Measurements from ENCODE around the gene SLFN14. TPM values are rescaled to one million over a fixed set of nuclear protein-coding genes. Genes with fewer than 3 reads are reported as not detected.

Gene SLFN14
- total RNA-seq, result not detected in 2 replicates

DNA sequence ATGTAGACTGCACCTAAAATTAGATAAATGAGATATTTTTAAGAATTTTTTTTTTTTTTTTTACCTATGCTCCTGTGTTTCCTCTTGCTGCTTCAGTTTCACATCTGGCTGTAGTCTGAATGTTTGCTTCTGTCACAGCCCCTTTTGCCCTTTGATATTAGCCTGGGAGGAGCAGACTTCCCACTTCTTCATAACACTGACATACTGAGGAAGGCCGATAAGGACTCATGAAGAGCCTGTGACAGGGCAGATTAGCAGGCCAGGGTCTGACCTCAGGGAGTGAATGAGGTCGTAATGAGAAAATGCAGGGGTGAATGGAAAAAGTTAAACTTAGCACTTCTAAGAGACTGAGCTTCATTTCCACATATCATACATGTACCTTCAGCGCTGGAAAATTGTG lies at the start of gene SLFN14:
SLFN14 (minus strand) TSS at position 117 of the 400 bp plus-strand sequence. CDS start 2,757 bp downstream, outside the sequence.

GRCh38 chr17:35587074-35587961 lies 26.7 kb upstream of the SLFN14 start, which contains the start of gene AP2B1:
TSS of gene AP2B1 (plus strand) at chr17:35587322. CDS start at chr17:35594031, 6,709 bp downstream.

DNA sequence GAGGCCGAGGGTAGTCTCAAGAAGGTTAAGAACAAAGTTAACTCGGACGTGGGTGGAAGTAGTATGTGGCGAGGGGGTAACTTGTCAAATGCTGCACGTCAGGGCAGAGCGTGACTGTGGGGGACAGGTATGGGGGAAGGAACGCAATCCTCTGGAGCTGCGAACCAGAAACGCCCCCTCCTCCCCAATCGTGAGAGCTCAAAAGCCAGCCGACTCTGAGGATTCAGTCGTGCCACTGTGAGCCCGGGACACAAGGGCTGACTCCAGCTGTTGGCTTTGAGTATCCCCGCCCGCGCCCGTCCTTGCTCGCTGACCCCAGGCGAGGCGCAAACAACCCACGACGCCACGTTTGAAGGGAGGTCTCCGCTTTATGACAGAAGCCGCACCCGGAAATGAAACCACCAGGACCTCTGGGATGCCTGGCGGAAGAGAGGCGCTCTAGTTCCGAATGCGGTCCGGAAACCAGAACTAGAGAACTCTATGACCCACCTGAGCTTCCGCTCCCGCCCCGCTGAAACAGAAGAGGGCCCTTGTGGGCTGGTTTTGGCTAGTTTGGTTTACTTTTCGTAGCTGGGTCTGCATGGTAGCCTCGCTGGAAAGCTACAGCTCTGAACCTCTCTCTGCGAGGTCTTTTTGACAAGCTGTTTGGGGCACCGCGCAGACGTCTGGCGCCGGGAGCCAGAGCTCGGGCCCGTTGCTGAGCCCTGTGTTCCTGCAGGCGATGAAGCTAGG lies 17.7 kb upstream of the SLFN14 start, which contains the start of gene PEX12:
PEX12 (minus strand) TSS at position 375 of the 732 bp plus-strand sequence. CDS start 550 bp downstream, outside the sequence.

GRCh38 chr17:35537601-35538141 lies 22.9 kb downstream of the SLFN14 start, which contains the start of gene SLFN12L:
TSS of gene SLFN12L (minus strand) at chr17:35537678. CDS start at chr17:35522364, 15,314 bp downstream.

Other genes starting within 250 kb of the SLFN14 start
- gene SLFN11, start 187.2 kb downstream of the SLFN14 start, total RNA-seq, result 57.8 and 227 TPM in 2 replicates
- 23.4 and 86.5 TPM in 2 replicates for gene SLFN12, start 128.3 kb downstream of the SLFN14 start, total RNA-seq
- 1.3 and 5.8 TPM in 2 replicates for gene SLFN13, start 112.1 kb downstream of the SLFN14 start, total RNA-seq
- gene SLFN12L, start 23.1 kb downstream of the SLFN14 start, total RNA-seq, result 0.15 TPM in 1 of 2 replicates, not detected in the other
- gene PEX12, start 17.8 kb upstream of the SLFN14 start, total RNA-seq, result 2.3 and 2.6 TPM in 2 replicates
- gene AP2B1, start 26.5 kb upstream of the SLFN14 start, total RNA-seq, result 83.5 and 84.5 TPM in 2 replicates
- gene RASL10B, start 170.8 kb upstream of the SLFN14 start, total RNA-seq, result 0.15 and 0.32 TPM in 2 replicates
- not detected in 2 replicates for gene GAS2L2, start 192.4 kb upstream of the SLFN14 start, total RNA-seq
- gene C17orf50, start 200.1 kb upstream of the SLFN14 start, total RNA-seq, result not detected in 2 replicates
- gene MMP28, start 234.8 kb upstream of the SLFN14 start, total RNA-seq, result 4.6 and 10.4 TPM in 2 replicates
- 52.9 and 64.1 TPM in 2 replicates for gene TAF15, start 248.7 kb upstream of the SLFN14 start, total RNA-seq